ENCODE data around the gene CYB561. TPM values are rescaled to one million over a fixed set of nuclear protein-coding genes. Genes with fewer than 3 reads are reported as not detected.

The CYB561 gene
- total RNA-seq, 1 experiment from 2014 or later = 20.7 TPM

- H3K79me1 ChIP-seq (ENCODE audit: insufficient read depth, low read depth, low read length, poor library complexity, severe bottlenecking) = no peaks in the 10 kb centered on the region
- H3K36me3 Mint-ChIP-seq (ENCODE audit: insufficient read depth in 1 of 3, low read depth in 3 of 3) = peaks cover 5 to 15% (median 6%) of the 10 kb centered on the region in 3 experiments; a peak in 4 of 7 replicates
- no peak overlapping the region for H3K4me2 ChIP-seq (ENCODE audit: insufficient read depth, insufficient read length, low read length)
- no peak overlapping the region for H4K91ac ChIP-seq (ENCODE audit: insufficient read length, low read depth, low read length)
- WGBS (ENCODE audit: extremely low coverage, insufficient read length, low lambda C conversion rate) = no CpG with 5 or more reads among the region's 16 CpGs
- H2BK120ac ChIP-seq (ENCODE audit: low read depth, low read length, poor library complexity, severe bottlenecking) = no peak overlapping the region
- H3K23ac ChIP-seq (ENCODE audit: insufficient read length, low read depth, low read length) = no peak overlapping the region
- no peak overlapping the region for H3K27ac ChIP-seq (ENCODE audit: insufficient read length, low read depth, low read length)
- no peaks in the 10 kb centered on the region for H3K9me3 Mint-ChIP-seq
- no peak overlapping the region for H2BK20ac ChIP-seq (ENCODE audit: low read depth, low read length, poor library complexity, severe bottlenecking)
- no peak overlapping the region for H3K14ac ChIP-seq (ENCODE audit: insufficient read depth, low read length)
- H4K5ac ChIP-seq (ENCODE audit: insufficient read length, low read depth, low read length) = no peak overlapping the region
- no peaks in the 10 kb centered on the region for H3K23me2 ChIP-seq (ENCODE audit: insufficient read length, low read depth, low read length, poor library complexity, severe bottlenecking)
- H3K27ac Mint-ChIP-seq = no peak overlapping the region; a peak in 1 of 7 replicates
- H3K4ac ChIP-seq (ENCODE audit: low read depth, low read length) = no peak overlapping the region
- H3K18ac ChIP-seq (ENCODE audit: insufficient read length, low read depth, low read length) = no peak overlapping the region
- no peaks in the 10 kb centered on the region for H3K27me3 Mint-ChIP-seq (ENCODE audit: low read depth)
- H2AK5ac ChIP-seq (ENCODE audit: insufficient read length, low read length) = no peak overlapping the region
- H3K4me1 Mint-ChIP-seq = peaks cover 24 to 34% of the 10 kb centered on the region in 2 experiments
- H3K4me1 ChIP-seq (ENCODE audit: insufficient read depth, low read length) = peaks cover 6% of the 10 kb centered on the region; the same call in 1 of the 2 replicates
- no peak overlapping the region for H2BK5ac ChIP-seq (ENCODE audit: insufficient read length, low read length)
- H3K4me3 Mint-ChIP-seq = no peak overlapping the region
- H2BK12ac ChIP-seq (ENCODE audit: insufficient read length, low read depth, low read length) = no peak overlapping the region
- no peaks in the 10 kb centered on the region for H3K79me2 ChIP-seq (ENCODE audit: insufficient read depth, low read length)
- no peak overlapping the region for H2BK15ac ChIP-seq (ENCODE audit: low read depth, low read length)
- no peak overlapping the region for H3K9ac ChIP-seq (ENCODE audit: extremely low read depth, insufficient read length, low read length)
- H3K56ac ChIP-seq (ENCODE audit: insufficient read length, low read depth, low read length) = no peak overlapping the region
- no peaks in the 10 kb centered on the region for H3K27me3 ChIP-seq (ENCODE audit: insufficient read depth, low read length)
- H4K8ac ChIP-seq (replicated peaks; ENCODE audit: insufficient read length, low read depth, low read length) = no peak overlapping the region
- TF ChIP-seq, protein P1, sequence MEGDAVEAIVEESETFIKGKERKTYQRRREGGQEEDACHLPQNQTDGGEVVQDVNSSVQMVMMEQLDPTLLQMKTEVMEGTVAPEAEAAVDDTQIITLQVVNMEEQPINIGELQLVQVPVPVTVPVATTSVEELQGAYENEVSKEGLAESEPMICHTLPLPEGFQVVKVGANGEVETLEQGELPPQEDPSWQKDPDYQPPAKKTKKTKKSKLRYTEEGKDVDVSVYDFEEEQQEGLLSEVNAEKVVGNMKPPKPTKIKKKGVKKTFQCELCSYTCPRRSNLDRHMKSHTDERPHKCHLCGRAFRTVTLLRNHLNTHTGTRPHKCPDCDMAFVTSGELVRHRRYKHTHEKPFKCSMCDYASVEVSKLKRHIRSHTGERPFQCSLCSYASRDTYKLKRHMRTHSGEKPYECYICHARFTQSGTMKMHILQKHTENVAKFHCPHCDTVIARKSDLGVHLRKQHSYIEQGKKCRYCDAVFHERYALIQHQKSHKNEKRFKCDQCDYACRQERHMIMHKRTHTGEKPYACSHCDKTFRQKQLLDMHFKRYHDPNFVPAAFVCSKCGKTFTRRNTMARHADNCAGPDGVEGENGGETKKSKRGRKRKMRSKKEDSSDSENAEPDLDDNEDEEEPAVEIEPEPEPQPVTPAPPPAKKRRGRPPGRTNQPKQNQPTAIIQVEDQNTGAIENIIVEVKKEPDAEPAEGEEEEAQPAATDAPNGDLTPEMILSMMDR (conservative IDR thresholded peaks at IDR 0.05) = no peak
- no peak overlapping the region for H3T11ph ChIP-seq (ENCODE audit: low read length)
- DNase-seq = no peak
- H3K9me3 ChIP-seq (ENCODE audit: control insufficient read depth, low read depth, low read length) = no peaks in the 10 kb centered on the region
- H4K20me1 ChIP-seq (ENCODE audit: control insufficient read depth, insufficient read depth, insufficient read length) = no peaks in the 10 kb centered on the region
- H2AFZ ChIP-seq (ENCODE audit: low read length) = no peak overlapping the region
These were observed 13.9 kb downstream of the CYB561 start for GRCh38 chr17:63431939-63432804.

Measured in H9 (cell line).